Activated naive CD8-positive, alpha-beta T cell treated with anti-CD3 and anti-CD28 coated beads for 36 hours (primary cell): ENCODE results near the gene ITGAE. TPM values are rescaled to one million over a fixed set of nuclear protein-coding genes. Genes with fewer than 3 reads are reported as not detected.
"Not testable (repeated sequence)": the region's sequence is repeated elsewhere in the genome, so short reads cannot be mapped to it uniquely, and the experiment has no call there.

Source experiments
- DNase-seq: peaks from one replicate; pipeline ENCODE4 v3.0.0; 2021
- H3K27ac Mint-ChIP-seq: one replicate; pipeline ENCODE4 v1.8.0; 2022; ENCODE audit warnings: mild to moderate bottlenecking, moderate library complexity, mixed read lengths
- H3K27me3 Mint-ChIP-seq: one replicate; pipeline ENCODE4 v1.8.0; 2022; ENCODE audit warnings: mild to moderate bottlenecking, mixed read lengths
- H3K36me3 Mint-ChIP-seq: one replicate; pipeline ENCODE4 v1.8.0; 2021; ENCODE audit warnings: mild to moderate bottlenecking, mixed read lengths
- H3K4me1 Mint-ChIP-seq: one replicate; pipeline ENCODE4 v1.8.0; 2021; ENCODE audit warnings: mixed read lengths
- H3K4me3 Mint-ChIP-seq: one replicate; pipeline ENCODE4 v1.8.0; 2022; ENCODE audit warnings: mild to moderate bottlenecking, moderate library complexity, mixed read lengths
- H3K9me3 Mint-ChIP-seq: one replicate; pipeline ENCODE4 v1.8.0; 2022; ENCODE audit warnings: mixed read lengths
- total RNA-seq, 2 experiments: library from RNA; stranded (reverse); gene quantifications; one replicate each; pipeline ENCODE4 v1.2.3, GENCODE V29; 2021

The ITGAE gene
- total RNA-seq, 2 experiments from 2014 or later = 24.9 to 29.8 TPM

GRCh38 chr17:3793258-3793657 lies 7.7 kb downstream of the ITGAE start:
- H3K4me1 Mint-ChIP-seq = peaks cover 46% of the 10 kb centered on the region
- H3K9me3 Mint-ChIP-seq, H3K27ac Mint-ChIP-seq, DNase-seq, H3K36me3 Mint-ChIP-seq, H3K4me3 Mint-ChIP-seq, H3K27me3 Mint-ChIP-seq: not testable (repeated sequence)

GRCh38 chr17:3792481-3792880 lies 8.5 kb downstream of the ITGAE start:
- peaks cover 7% of the 10 kb centered on the region for H3K27me3 Mint-ChIP-seq
- no peak overlapping the region for H3K4me3 Mint-ChIP-seq
- no peak for DNase-seq
- peaks cover 50% of the 10 kb centered on the region for H3K4me1 Mint-ChIP-seq
- no peaks in the 10 kb centered on the region for H3K36me3 Mint-ChIP-seq
- H3K9me3 Mint-ChIP-seq = no peaks in the 10 kb centered on the region
- H3K27ac Mint-ChIP-seq = no peak overlapping the region

- H3K36me3 Mint-ChIP-seq = no peaks in the 10 kb centered on the region
- no peak overlapping the region for H3K4me3 Mint-ChIP-seq
- no peak overlapping the region for H3K27ac Mint-ChIP-seq
Measured at GRCh38 chr17:3788200-3788599, 12.8 kb downstream of the ITGAE start.

GRCh38 chr17:3785323-3785722 lies 15.7 kb downstream of the ITGAE start:
- peaks cover 15% of the 10 kb centered on the region for H3K4me1 Mint-ChIP-seq
- not testable (repeated sequence) for DNase-seq, H3K36me3 Mint-ChIP-seq, H3K4me3 Mint-ChIP-seq, H3K9me3 Mint-ChIP-seq, H3K27me3 Mint-ChIP-seq, H3K27ac Mint-ChIP-seq

More at GRCh38 chr17:3788200-3788599, 12.8 kb downstream of the ITGAE start:
- no peak for DNase-seq
- Mint-ChIP-seq H3K4me1 (peaks cover 28% of the 10 kb centered on the region), H3K27me3 (peaks cover 1% of the 10 kb centered on the region), H3K9me3 (no peaks in the 10 kb centered on the region)

GRCh38 chr17:3782751-3783150 lies 18.2 kb downstream of the ITGAE start:
- Mint-ChIP-seq H3K27me3 (no peaks in the 10 kb centered on the region), H3K36me3 (no peaks in the 10 kb centered on the region), H3K4me1 (peaks cover 4% of the 10 kb centered on the region), H3K4me3 (no peak overlapping the region), H3K9me3 (no peaks in the 10 kb centered on the region), H3K27ac (no peak overlapping the region)
- no peak for DNase-seq

GRCh38 chr17:3780986-3781385 lies 20.0 kb downstream of the ITGAE start:
- no peaks in the 10 kb centered on the region for H3K4me1 Mint-ChIP-seq
- no peaks in the 10 kb centered on the region for H3K9me3 Mint-ChIP-seq
- no peaks in the 10 kb centered on the region for H3K27me3 Mint-ChIP-seq
- no peak overlapping the region for H3K4me3 Mint-ChIP-seq
- no peak overlapping the region for H3K27ac Mint-ChIP-seq
- DNase-seq = no peak
- no peaks in the 10 kb centered on the region for H3K36me3 Mint-ChIP-seq

- Mint-ChIP-seq H3K4me3 (no peak overlapping the region), H3K36me3 (no peaks in the 10 kb centered on the region), H3K27me3 (no peaks in the 10 kb centered on the region), H3K27ac (no peak overlapping the region), H3K9me3 (no peaks in the 10 kb centered on the region), H3K4me1 (no peaks in the 10 kb centered on the region)
- DNase-seq = no peak
Measured at GRCh38 chr17:3777366-3778120, 23.4 kb downstream of the ITGAE start.

- DNase-seq = no peak
- Mint-ChIP-seq H3K4me1 (peaks cover 25% of the 10 kb centered on the region), H3K27me3 (no peaks in the 10 kb centered on the region), H3K36me3 (no peaks in the 10 kb centered on the region), H3K4me3 (no peak overlapping the region), H3K27ac (no peak overlapping the region), H3K9me3 (no peaks in the 10 kb centered on the region)
Measured at GRCh38 chr17:3773966-3774365, 27.0 kb downstream of the ITGAE start.

GRCh38 chr17:3773511-3773910 lies 27.5 kb downstream of the ITGAE start:
- DNase-seq = no peak
- Mint-ChIP-seq H3K4me1 (peaks cover 30% of the 10 kb centered on the region), H3K36me3 (no peaks in the 10 kb centered on the region), H3K27ac (no peak overlapping the region), H3K9me3 (no peaks in the 10 kb centered on the region), H3K27me3 (peaks cover 2% of the 10 kb centered on the region), H3K4me3 (no peak overlapping the region)

- Mint-ChIP-seq H3K9me3 (no peaks in the 10 kb centered on the region), H3K4me3 (no peak overlapping the region), H3K27me3 (peaks cover 4% of the 10 kb centered on the region), H3K27ac (no peak overlapping the region), H3K36me3 (no peaks in the 10 kb centered on the region), H3K4me1 (peaks cover 33% of the 10 kb centered on the region)
- DNase-seq = no peak
Measured at GRCh38 chr17:3772764-3773163, 28.2 kb downstream of the ITGAE start.

- Mint-ChIP-seq H3K4me3 (no peak overlapping the region), H3K4me1 (peaks cover 39% of the 10 kb centered on the region)
- DNase-seq = peak; percentile 24
Measured at GRCh38 chr17:3771140-3771539, 29.8 kb downstream of the ITGAE start.

GRCh38 chr17:3770466-3770865 lies 30.5 kb downstream of the ITGAE start:
- Mint-ChIP-seq H3K36me3 (peaks cover 6% of the 10 kb centered on the region), H3K27me3 (peaks cover 6% of the 10 kb centered on the region), H3K9me3 (peaks cover 3% of the 10 kb centered on the region), H3K27ac (peak overlapping the region; percentile 75), H3K4me3 (no peak overlapping the region), H3K4me1 (peaks cover 46% of the 10 kb centered on the region)
- peak; percentile 64 for DNase-seq

More at GRCh38 chr17:3771140-3771539, 29.8 kb downstream of the ITGAE start:
- Mint-ChIP-seq H3K27ac (peak overlapping the region; percentile 23), H3K9me3 (peaks cover 3% of the 10 kb centered on the region), H3K27me3 (peaks cover 4% of the 10 kb centered on the region), H3K36me3 (peaks cover 6% of the 10 kb centered on the region)

GRCh38 chr17:3768769-3769168 lies 32.2 kb downstream of the ITGAE start:
- Mint-ChIP-seq H3K9me3 (peaks cover 3% of the 10 kb centered on the region), H3K27ac (no peak overlapping the region), H3K27me3 (peaks cover 9% of the 10 kb centered on the region), H3K4me3 (no peak overlapping the region), H3K4me1 (peaks cover 59% of the 10 kb centered on the region), H3K36me3 (peaks cover 6% of the 10 kb centered on the region)
- DNase-seq = no peak

GRCh38 chr17:3768341-3768740 lies 32.6 kb downstream of the ITGAE start:
- H3K36me3 Mint-ChIP-seq = peaks cover 6% of the 10 kb centered on the region
- H3K4me1 Mint-ChIP-seq = peaks cover 63% of the 10 kb centered on the region
- H3K27ac Mint-ChIP-seq = no peak overlapping the region
- H3K9me3 Mint-ChIP-seq = peaks cover 3% of the 10 kb centered on the region
- DNase-seq = no peak
- no peak overlapping the region for H3K4me3 Mint-ChIP-seq
- H3K27me3 Mint-ChIP-seq = peaks cover 9% of the 10 kb centered on the region

GRCh38 chr17:3766779-3767178 lies 34.2 kb downstream of the ITGAE start:
- DNase-seq = no peak
- H3K4me1 Mint-ChIP-seq = peaks cover 64% of the 10 kb centered on the region
- no peak overlapping the region for H3K4me3 Mint-ChIP-seq
- peaks cover 3% of the 10 kb centered on the region for H3K9me3 Mint-ChIP-seq
- H3K36me3 Mint-ChIP-seq = peaks cover 6% of the 10 kb centered on the region
- peaks cover 9% of the 10 kb centered on the region for H3K27me3 Mint-ChIP-seq
- H3K27ac Mint-ChIP-seq = peak overlapping the region; percentile 7

- peaks cover 59% of the 10 kb centered on the region for H3K4me1 Mint-ChIP-seq
- peaks cover 6% of the 10 kb centered on the region for H3K36me3 Mint-ChIP-seq
- H3K9me3 Mint-ChIP-seq = peaks cover 3% of the 10 kb centered on the region
- no peak for DNase-seq
- peaks cover 9% of the 10 kb centered on the region for H3K27me3 Mint-ChIP-seq
- peak overlapping the region; percentile 91 for H3K27ac Mint-ChIP-seq
- no peak overlapping the region for H3K4me3 Mint-ChIP-seq
Measured at GRCh38 chr17:3765981-3766380, 35.0 kb downstream of the ITGAE start.
